Esophagus muscularis mucosa (tissue), 4 donors: ENCODE measurements around the gene GABARAPL2. TPM values are rescaled to one million over a fixed set of nuclear protein-coding genes. Genes with fewer than 3 reads are reported as not detected.
A peak's percentile ranks its signal among the peaks of the same experiment; 100 is the strongest.

Experiments used
- DNase-seq: peaks from one replicate; pipeline ENCODE4 v3.0.0-alpha.2; 2017; ENCODE audit errors: extremely low spot score
- H3K27ac ChIP-seq, 4 donors: fragments of 200-600 bp; sonication (generic); replicated peaks in 1 of 4; 1 replicate in 3 of 4; 2 replicates in 1 of 4; pipeline ENCODE4 v1.5.1; 2016 to 2019; ENCODE audit warnings: mild to moderate bottlenecking in 1 of 4
- H3K27me3 ChIP-seq, 4 donors: fragments of 200-600 bp; sonication (generic); one replicate each; pipeline versions ENCODE4 v1.5.1 to v1.6.0; 2016 to 2019
- H3K36me3 ChIP-seq, 4 donors: fragments of 200-600 bp; sonication (generic); one replicate each; pipeline ENCODE4 v1.5.1; 2016 to 2019
- H3K4me1 ChIP-seq, 4 donors: fragments of 200-600 bp; sonication (generic); one replicate each; pipeline ENCODE4 v1.5.1; 2016 to 2019
- H3K4me3 ChIP-seq, 4 donors: fragments of 200-600 bp; sonication (generic); 1 replicate in 2 of 4; 2 replicates in 2 of 4; pipeline ENCODE4 v1.5.1; 2016 to 2019; ENCODE audit warnings: mild to moderate bottlenecking in 4 of 4, moderate library complexity in 1 of 4
- H3K9me3 ChIP-seq, 4 donors: fragments of 200-600 bp; sonication (generic); 1 replicate in 3 of 4; 2 replicates in 1 of 4; pipeline ENCODE4 v1.5.1; 2016 to 2019
- CTCF ChIP-seq, 3 experiments: fragments of 200-600 bp in 2 of 3; fragments of 450-650 bp in 1 of 3; sonication (generic) in 2 of 3; IDR thresholded peaks; one replicate each; pipeline ENCODE4 v1.5.1; 2017 to 2019; ENCODE audit warnings: antibody characterized with exemption in 3 of 3, mild to moderate bottlenecking in 2 of 3, moderate library complexity in 1 of 3
- EP300 ChIP-seq: sonication (generic); formaldehyde crosslinking; IDR thresholded peaks from one replicate; pipeline ENCODE4 v1.6.1; 2017; ENCODE audit warnings: antibody characterized with exemption
- POLR2A ChIP-seq: fragments of 450-650 bp; IDR thresholded peaks from one replicate; pipeline ENCODE4 v1.6.1; 2017; ENCODE audit warnings: antibody characterized with exemption, moderate library complexity, mild to moderate bottlenecking, low read depth
- POLR2AphosphoS5 ChIP-seq, 2 donors: sonication (generic); formaldehyde crosslinking; IDR thresholded peaks; one replicate each; pipeline ENCODE4 v1.6.1; 2017; ENCODE audit warnings: antibody characterized with exemption in 2 of 2
- WGBS: methylation state at CpG from one replicate; pipeline ENCODE4 v1.1.5; 2018; 5-methylcytosine and 5-hydroxymethylcytosine counted together
- intact Hi-C: fragments of 100-400 bp; cut with DNase I; formaldehyde crosslinking; loops from one replicate; pipeline ENCODE4 v1.15.1; 2023
- total RNA-seq, 4 donors: library from RNA; depleted of rRNA; stranded (reverse); fragments of >200 nt; gene quantifications; one replicate each; pipeline versions ENCODE4 v1.1.0 to v1.2.1, GENCODE V29; 2016

Gene GABARAPL2
- total RNA-seq, 4 donors from 2014 or later, result 84.5 to 114 (median 101) TPM

GRCh38 chr16:75552951-75553350, 13.2 kb upstream of the GABARAPL2 start:
- Histone ChIP-seq H3K27me3 (no peaks in the 10 kb centered on the region), H3K4me1 (peaks cover 8 to 25% (median 19%) of the 10 kb centered on the region in 4 donors), H3K36me3 (no peaks in the 10 kb centered on the region), H3K9me3 (no peaks in the 10 kb centered on the region), H3K4me3 (no peak overlapping the region), H3K27ac (peak overlapping the region in 3 of 4 donors; percentile 37 to 47 (median 45))
- DNase-seq, result no peak
- TF ChIP-seq EP300 (no peak), POLR2AphosphoS5 (IDR thresholded peaks at IDR 0.05) (peak; percentile 43)
- intact Hi-C loops, result loop anchor here (10.0 kb wide), 1 partner anchor 92 kb away; the partner anchor contains the start of genes KARS1 and TERF2IP
- WGBS, result 85% methylated on average over 2 of the region's 2 CpGs

GRCh38 chr16:75555213-75555706, 10.9 kb upstream of the GABARAPL2 start:
- no peak for DNase-seq
- Histone ChIP-seq H3K27me3 (no peaks in the 10 kb centered on the region), H3K36me3 (no peaks in the 10 kb centered on the region), H3K27ac (peak overlapping the region; percentile 78 to 89 (median 85)), H3K4me1 (peaks cover 8 to 25% (median 19%) of the 10 kb centered on the region in 4 donors), H3K4me3 (peak overlapping the region; percentile 82 to 90 (median 82)), H3K9me3 (no peaks in the 10 kb centered on the region)
- TF ChIP-seq POLR2A (no peak), POLR2AphosphoS5 (IDR thresholded peaks at IDR 0.05) (peak; percentile 16 to 60), CTCF (IDR thresholded peaks at IDR 0.05) (no peak), EP300 (no peak)
- intact Hi-C loops, result loop anchor here (10.0 kb wide), 1 partner anchor 90 kb away; the partner anchor contains the start of genes KARS1 and TERF2IP
- WGBS, result 0% methylated on average over 16 of the region's 26 CpGs

- no peaks in the 10 kb centered on the region for H3K9me3 ChIP-seq
- intact Hi-C loops, result loop anchor here (10.0 kb wide), 1 partner anchor 89 kb away; the partner anchor contains the start of genes KARS1 and TERF2IP
- peaks cover 8 to 25% (median 19%) of the 10 kb centered on the region in 4 donors for H3K4me1 ChIP-seq
- H3K4me3 ChIP-seq, result peak within 1 kb of the TSS; percentile 82 to 90 (median 82)
- TF ChIP-seq POLR2AphosphoS5 (IDR thresholded peaks at IDR 0.05) (peak; percentile 76 to 86), POLR2A (no peak), CTCF (IDR thresholded peaks at IDR 0.05) (no peak), EP300 (no peak)
- no peaks in the 10 kb centered on the region for H3K36me3 ChIP-seq
- WGBS, result 3% methylated on average over 15 of the region's 75 CpGs
- peak; percentile 99 for DNase-seq
- no peaks in the 10 kb centered on the region for H3K27me3 ChIP-seq
- peak within 1 kb of the TSS; percentile 78 to 89 (median 85) for H3K27ac ChIP-seq
Measured at GRCh38 chr16:75555707-75556430, 10.3 kb upstream of the GABARAPL2 start, which contains the start of gene TMEM231. Gene TMEM231 (minus strand): TSS chr16:75556252. CDS start chr16:75556209, 43 bp downstream.

- Histone ChIP-seq H3K4me3 (peak overlapping the region; percentile 82 to 90 (median 82)), H3K4me1 (peaks cover 8 to 25% (median 19%) of the 10 kb centered on the region in 4 donors), H3K36me3 (no peaks in the 10 kb centered on the region), H3K27me3 (no peaks in the 10 kb centered on the region), H3K9me3 (no peaks in the 10 kb centered on the region), H3K27ac (peak overlapping the region; percentile 78 to 89 (median 85))
- intact Hi-C loops, result loop anchor here (10.0 kb wide), 1 partner anchor 88 kb away; the partner anchor contains the start of genes KARS1 and TERF2IP
- WGBS, result 38% methylated on average over 16 of the region's 16 CpGs
- TF ChIP-seq EP300, result no peak
- TF ChIP-seq POLR2A, result peak; percentile 12
- DNase-seq, result no peak
Measured at GRCh38 chr16:75556431-75556950, 9.7 kb upstream of the GABARAPL2 start.

GRCh38 chr16:75558846-75559401, 7.3 kb upstream of the GABARAPL2 start:
- H3K27ac ChIP-seq, result no peak overlapping the region
- WGBS, result 82% methylated on average over 2 of the region's 2 CpGs
- no peaks in the 10 kb centered on the region for H3K9me3 ChIP-seq
- intact Hi-C loops, result loop anchor here (10.0 kb wide), 1 partner anchor 86 kb away; the partner anchor contains the start of genes KARS1 and TERF2IP
- H3K36me3 ChIP-seq, result no peaks in the 10 kb centered on the region
- TF ChIP-seq CTCF (IDR thresholded peaks at IDR 0.05) (no peak), POLR2A (no peak), EP300 (no peak), POLR2AphosphoS5 (IDR thresholded peaks at IDR 0.05) (no peak)
- DNase-seq, result no peak
- peaks cover 8 to 25% (median 19%) of the 10 kb centered on the region in 4 donors for H3K4me1 ChIP-seq
- no peak overlapping the region for H3K4me3 ChIP-seq
- no peaks in the 10 kb centered on the region for H3K27me3 ChIP-seq
